ENCODE measurements around the gene LRIT3.
A peak's percentile ranks its signal among the peaks of the same experiment; 100 is the strongest.

The LRIT3 gene

DNA sequence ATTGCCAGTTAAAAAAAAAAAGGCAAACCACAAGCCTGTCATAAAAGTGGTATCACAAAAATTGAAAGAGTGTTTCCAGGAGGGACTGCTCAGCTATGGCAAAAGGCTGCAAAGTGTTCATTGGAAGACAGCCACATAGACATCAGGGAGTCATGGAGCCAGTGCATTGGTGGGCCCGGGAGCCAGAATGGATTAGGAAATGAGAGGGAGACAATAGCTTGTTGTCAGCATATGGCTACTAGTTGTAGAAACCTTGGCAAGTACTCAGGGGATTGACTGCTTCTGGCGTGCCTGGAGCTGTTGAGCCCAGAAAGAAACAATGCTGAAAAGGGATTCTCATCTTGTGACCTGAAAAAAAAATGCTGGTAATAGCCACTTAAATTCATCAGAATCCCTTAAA lies 27.3 kb upstream of the LRIT3 start:
- 100% methylated on average over 1 of the region's 2 CpGs for WGBS (ENCODE audit: insufficient coverage)
- ChIA-PET POLR2A (no interaction called here), CTCF (interaction anchor here (1.1 to 1.5 kb wide), 2 partner anchors 156 to 261 kb away, joined by 3 read pairs; partner anchors contain the start of gene MCUB)
- H3K9me3 ChIP-seq (ENCODE audit: control extremely low read depth in 1 of 5, control insufficient read depth in 4 of 5, insufficient read depth in 2 of 5, low read depth in 1 of 5, low read length in 4 of 5): no peaks in the 10 kb centered on the region
- H3K36me3 ChIP-seq (ENCODE audit: control insufficient read depth in 4 of 4, insufficient read depth in 4 of 4, low read length in 3 of 4): peaks cover 6 to 58% (median 41%) of the 10 kb centered on the region in 4 experiments
- DNase-seq: no peak
- no peak overlapping the region for H3K27ac ChIP-seq (ENCODE audit: insufficient read depth in 1 of 2, low read depth in 1 of 2, low read length in 2 of 2, poor library complexity in 1 of 2, severe bottlenecking in 2 of 2)
- H3K27me3 ChIP-seq (replicated peaks in 2 of 5; ENCODE audit: control insufficient read depth in 4 of 5, insufficient read depth in 5 of 5, low read length in 4 of 5): no peaks in the 10 kb centered on the region
- no peak overlapping the region for H3K4me3 ChIP-seq (ENCODE audit: control insufficient read depth in 1 of 7, extremely low read depth in 1 of 7, insufficient read depth in 4 of 7, low read depth in 2 of 7, low read length in 6 of 7)
- peaks cover 3 to 13% (median 7%) of the 10 kb centered on the region in 4 experiments for H3K4me1 ChIP-seq (ENCODE audit: control extremely low read depth in 1 of 4, control insufficient read depth in 4 of 4, insufficient read depth in 4 of 4, low read length in 3 of 4)

DNA sequence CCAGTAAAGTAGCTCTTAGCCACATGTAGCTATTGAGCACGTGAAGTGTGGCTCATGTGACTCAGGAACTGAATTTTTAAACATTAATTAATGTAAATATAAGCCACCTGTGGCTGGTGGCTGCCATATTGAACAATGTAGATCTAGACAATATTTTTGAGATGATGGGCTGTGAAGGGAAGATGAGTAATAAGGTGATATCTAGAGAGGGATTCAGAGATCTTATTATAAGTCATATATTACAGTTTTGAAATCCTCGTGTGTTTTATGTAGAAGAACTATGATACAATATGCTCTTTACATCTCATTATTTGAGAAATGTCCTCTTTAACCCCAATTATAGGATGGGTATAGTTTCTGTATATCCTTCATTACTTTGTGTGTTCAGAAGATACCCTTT lies 26.7 kb upstream of the LRIT3 start:
- ChIA-PET POLR2A (no interaction called here), CTCF (interaction anchor here (1.5 kb wide), 1 partner anchor 155 kb away, joined by 3 read pairs; no protein-coding TSS in a partner anchor)
- Histone ChIP-seq H3K27ac (ENCODE audit: insufficient read depth in 1 of 2, low read depth in 1 of 2, low read length in 2 of 2, poor library complexity in 1 of 2, severe bottlenecking in 2 of 2) (no peak overlapping the region), H3K36me3 (ENCODE audit: control insufficient read depth in 4 of 4, insufficient read depth in 4 of 4, low read length in 3 of 4) (peaks cover 6 to 60% (median 41%) of the 10 kb centered on the region in 4 experiments), H3K4me1 (ENCODE audit: control extremely low read depth in 1 of 4, control insufficient read depth in 4 of 4, insufficient read depth in 4 of 4, low read length in 3 of 4) (peaks cover 3 to 10% (median 7%) of the 10 kb centered on the region in 4 experiments), H3K27me3 (replicated peaks in 2 of 5; ENCODE audit: control insufficient read depth in 4 of 5, insufficient read depth in 5 of 5, low read length in 4 of 5) (no peaks in the 10 kb centered on the region), H3K9me3 (ENCODE audit: control extremely low read depth in 1 of 5, control insufficient read depth in 4 of 5, insufficient read depth in 2 of 5, low read depth in 1 of 5, low read length in 4 of 5) (no peaks in the 10 kb centered on the region), H3K4me3 (ENCODE audit: control insufficient read depth in 1 of 7, extremely low read depth in 1 of 7, insufficient read depth in 4 of 7, low read depth in 2 of 7, low read length in 6 of 7) (no peak overlapping the region)
- WGBS (ENCODE audit: insufficient coverage): no CpG with 5 or more reads among the region's 2 CpGs
- no peak for DNase-seq

DNA sequence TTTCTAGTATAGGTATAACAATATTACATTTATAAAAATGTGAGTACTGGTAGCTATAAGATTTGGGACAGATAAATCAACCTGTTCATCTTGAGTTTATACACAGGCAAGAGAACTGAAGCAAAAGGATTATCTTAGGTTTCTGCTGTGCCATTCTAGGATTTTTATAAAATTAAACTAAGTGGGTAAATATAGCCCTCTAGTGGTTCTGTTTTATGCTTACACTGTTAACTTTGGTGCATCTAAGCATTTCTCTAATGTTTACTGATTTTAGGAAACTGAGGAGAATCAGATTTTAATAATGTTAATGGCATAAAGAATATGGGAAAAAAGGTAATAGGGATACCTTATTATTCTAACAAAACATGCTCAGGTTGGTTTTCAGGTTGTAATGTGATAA lies 21.2 kb upstream of the LRIT3 start:
- DNase-seq: peak; percentile 31 to 56 (median 54)
- H3K27me3 ChIP-seq (replicated peaks in 2 of 5; ENCODE audit: control insufficient read depth in 4 of 5, insufficient read depth in 5 of 5, low read length in 4 of 5): no peaks in the 10 kb centered on the region
- peaks cover 6 to 30% (median 22%) of the 10 kb centered on the region in 4 experiments for H3K36me3 ChIP-seq (ENCODE audit: control insufficient read depth in 4 of 4, insufficient read depth in 4 of 4, low read length in 3 of 4)
- no peak overlapping the region for H3K27ac ChIP-seq (ENCODE audit: insufficient read depth in 1 of 2, low read depth in 1 of 2, low read length in 2 of 2, poor library complexity in 1 of 2, severe bottlenecking in 2 of 2)
- H3K4me3 ChIP-seq (ENCODE audit: control insufficient read depth in 1 of 7, extremely low read depth in 1 of 7, insufficient read depth in 4 of 7, low read depth in 2 of 7, low read length in 6 of 7): no peak overlapping the region
- POLR2A ChIA-PET: interaction anchor here (0.7 kb wide), 1 partner anchor 1071 kb away, joined by 3 read pairs; no protein-coding TSS in a partner anchor
- CTCF ChIA-PET: interaction anchor here (0.7 to 4.9 kb wide), 15 partner anchors 9 to 406 kb away, joined by 3 to 33 read pairs (median 6); partner anchors contain the start of genes CASP6, GAR1, PLA2G12A and SEC24B
- H3K9me3 ChIP-seq (ENCODE audit: control extremely low read depth in 1 of 5, control insufficient read depth in 4 of 5, insufficient read depth in 2 of 5, low read depth in 1 of 5, low read length in 4 of 5): no peaks in the 10 kb centered on the region
- H3K4me1 ChIP-seq (ENCODE audit: control extremely low read depth in 1 of 4, control insufficient read depth in 4 of 4, insufficient read depth in 4 of 4, low read length in 3 of 4): no peaks in the 10 kb centered on the region

DNA sequence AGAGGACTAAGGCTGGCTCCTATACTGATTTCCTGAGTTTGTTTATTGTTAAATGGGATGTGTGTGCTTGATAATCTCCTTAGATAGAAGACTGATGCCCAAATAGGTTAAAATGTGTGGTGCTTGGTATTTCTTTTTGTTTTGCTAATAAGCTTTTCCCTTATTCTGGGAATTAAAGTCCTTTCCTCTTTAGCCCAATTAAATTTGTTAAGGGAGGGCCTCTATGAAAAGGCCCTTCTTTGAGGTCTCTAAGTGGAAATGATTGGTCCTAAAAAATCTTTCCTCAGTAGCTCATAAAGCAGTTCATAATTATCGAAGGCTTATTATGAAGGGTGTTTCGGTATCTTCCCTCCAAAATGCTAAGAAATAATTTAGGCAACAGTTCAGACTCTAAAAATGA lies 20.2 kb upstream of the LRIT3 start, which contains the start of gene RRH:
TSS of gene RRH (plus strand) at position 301 of the 400 bp plus-strand sequence. CDS start at position 357, 56 bp downstream.
- CTCF ChIA-PET: interaction anchor here (1.0 to 4.9 kb wide), 11 partner anchors 8 to 407 kb away, joined by 3 to 33 read pairs (median 5); partner anchors contain the start of genes CASP6 and GAR1

DNA sequence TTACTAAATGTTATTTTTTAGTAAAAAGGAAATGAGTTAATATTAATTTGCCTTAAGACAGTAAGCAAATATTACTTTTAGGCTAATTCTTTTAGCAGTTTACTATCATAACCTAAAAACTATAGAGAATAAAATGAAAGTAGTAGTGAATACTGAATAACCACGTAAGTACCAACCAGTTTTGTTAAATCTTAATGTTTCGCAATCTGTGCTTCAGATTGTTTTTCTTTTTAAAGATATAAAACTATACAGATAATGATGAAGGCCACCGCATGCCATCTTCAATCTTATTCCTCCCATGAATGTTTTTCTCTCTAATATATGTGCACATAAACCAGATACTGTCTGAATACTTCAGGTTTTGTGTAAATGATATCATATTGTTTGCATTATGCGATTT lies 14.2 kb upstream of the LRIT3 start:
- no peak overlapping the region for H3K27ac ChIP-seq (ENCODE audit: insufficient read depth in 1 of 2, low read depth in 1 of 2, low read length in 2 of 2, poor library complexity in 1 of 2, severe bottlenecking in 2 of 2)
- peaks cover 0 to 4% (median 0%) of the 10 kb centered on the region in 5 experiments for H3K9me3 ChIP-seq (ENCODE audit: control extremely low read depth in 1 of 5, control insufficient read depth in 4 of 5, insufficient read depth in 2 of 5, low read depth in 1 of 5, low read length in 4 of 5)
- POLR2A ChIA-PET: no interaction called here
- no peak overlapping the region for H3K4me3 ChIP-seq (ENCODE audit: control insufficient read depth in 1 of 7, extremely low read depth in 1 of 7, insufficient read depth in 4 of 7, low read depth in 2 of 7, low read length in 6 of 7)
- no peak for DNase-seq
- H3K36me3 ChIP-seq (ENCODE audit: control insufficient read depth in 4 of 4, insufficient read depth in 4 of 4, low read length in 3 of 4): no peaks in the 10 kb centered on the region
- H3K27me3 ChIP-seq (replicated peaks in 2 of 5; ENCODE audit: control insufficient read depth in 4 of 5, insufficient read depth in 5 of 5, low read length in 4 of 5): no peaks in the 10 kb centered on the region
- H3K4me1 ChIP-seq (ENCODE audit: control extremely low read depth in 1 of 4, control insufficient read depth in 4 of 4, insufficient read depth in 4 of 4, low read length in 3 of 4): no peaks in the 10 kb centered on the region
- CTCF ChIA-PET: no interaction called here
- WGBS (ENCODE audit: insufficient coverage): no CpG with 5 or more reads among the region's 4 CpGs

More for the DNA sequence above, 20.2 kb upstream of the LRIT3 start, which contains the start of gene RRH:
- no peaks in the 10 kb centered on the region for H3K27me3 ChIP-seq (replicated peaks in 2 of 5; ENCODE audit: control insufficient read depth in 4 of 5, insufficient read depth in 5 of 5, low read length in 4 of 5)
- no peak within 1 kb of the TSS for H3K27ac ChIP-seq (ENCODE audit: insufficient read depth in 1 of 2, low read depth in 1 of 2, low read length in 2 of 2, poor library complexity in 1 of 2, severe bottlenecking in 2 of 2)
- H3K36me3 ChIP-seq (ENCODE audit: control insufficient read depth in 4 of 4, insufficient read depth in 4 of 4, low read length in 3 of 4): peaks cover 6 to 26% (median 18%) of the 10 kb centered on the region in 4 experiments
- POLR2A ChIA-PET: interaction anchor here (0.7 kb wide), 1 partner anchor 1072 kb away, joined by 3 read pairs; no protein-coding TSS in a partner anchor
- 100% methylated on average over 2 of the region's 2 CpGs for WGBS (ENCODE audit: insufficient coverage)
- H3K9me3 ChIP-seq (ENCODE audit: control extremely low read depth in 1 of 5, control insufficient read depth in 4 of 5, insufficient read depth in 2 of 5, low read depth in 1 of 5, low read length in 4 of 5): no peaks in the 10 kb centered on the region
- H3K4me1 ChIP-seq (ENCODE audit: control extremely low read depth in 1 of 4, control insufficient read depth in 4 of 4, insufficient read depth in 4 of 4, low read length in 3 of 4): no peaks in the 10 kb centered on the region
- no peak for DNase-seq
- H3K4me3 ChIP-seq (ENCODE audit: control insufficient read depth in 1 of 7, extremely low read depth in 1 of 7, insufficient read depth in 4 of 7, low read depth in 2 of 7, low read length in 6 of 7): no peak within 1 kb of the TSS

DNA sequence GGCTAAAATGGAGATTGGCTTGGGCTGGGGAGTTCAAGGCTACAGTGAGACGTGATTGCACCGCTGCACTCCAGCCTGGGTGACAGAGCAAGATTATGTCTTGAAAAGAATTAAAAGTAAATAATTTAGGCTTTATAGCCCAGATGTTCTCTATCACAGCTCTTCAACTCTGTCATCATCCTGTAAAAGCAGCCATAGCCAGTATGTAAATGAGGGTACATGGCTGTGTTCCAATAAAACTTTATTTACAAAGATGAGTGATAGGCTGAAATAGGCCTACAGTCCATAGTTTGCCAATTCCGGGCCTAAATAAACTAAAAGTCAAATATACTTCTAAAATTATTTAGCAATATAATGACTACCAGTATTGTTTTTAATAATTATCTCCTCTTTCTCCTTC lies 10.9 kb upstream of the LRIT3 start:
- Histone ChIP-seq H3K4me1 (ENCODE audit: control extremely low read depth in 1 of 4, control insufficient read depth in 4 of 4, insufficient read depth in 4 of 4, low read length in 3 of 4) (no peaks in the 10 kb centered on the region), H3K4me3 (ENCODE audit: control insufficient read depth in 1 of 7, extremely low read depth in 1 of 7, insufficient read depth in 4 of 7, low read depth in 2 of 7, low read length in 6 of 7) (no peak overlapping the region), H3K9me3 (ENCODE audit: control extremely low read depth in 1 of 5, control insufficient read depth in 4 of 5, insufficient read depth in 2 of 5, low read depth in 1 of 5, low read length in 4 of 5) (peaks cover 0 to 4% (median 0%) of the 10 kb centered on the region in 5 experiments), H3K27me3 (replicated peaks in 2 of 5; ENCODE audit: control insufficient read depth in 4 of 5, insufficient read depth in 5 of 5, low read length in 4 of 5) (no peaks in the 10 kb centered on the region), H3K36me3 (ENCODE audit: control insufficient read depth in 4 of 4, insufficient read depth in 4 of 4, low read length in 3 of 4) (no peaks in the 10 kb centered on the region), H3K27ac (ENCODE audit: insufficient read depth in 1 of 2, low read depth in 1 of 2, low read length in 2 of 2, poor library complexity in 1 of 2, severe bottlenecking in 2 of 2) (no peak overlapping the region)
- POLR2A ChIA-PET: no interaction called here
- CTCF ChIA-PET: no interaction called here
- WGBS (ENCODE audit: insufficient coverage): no CpG with 5 or more reads among the region's 3 CpGs
- DNase-seq: no peak

DNA sequence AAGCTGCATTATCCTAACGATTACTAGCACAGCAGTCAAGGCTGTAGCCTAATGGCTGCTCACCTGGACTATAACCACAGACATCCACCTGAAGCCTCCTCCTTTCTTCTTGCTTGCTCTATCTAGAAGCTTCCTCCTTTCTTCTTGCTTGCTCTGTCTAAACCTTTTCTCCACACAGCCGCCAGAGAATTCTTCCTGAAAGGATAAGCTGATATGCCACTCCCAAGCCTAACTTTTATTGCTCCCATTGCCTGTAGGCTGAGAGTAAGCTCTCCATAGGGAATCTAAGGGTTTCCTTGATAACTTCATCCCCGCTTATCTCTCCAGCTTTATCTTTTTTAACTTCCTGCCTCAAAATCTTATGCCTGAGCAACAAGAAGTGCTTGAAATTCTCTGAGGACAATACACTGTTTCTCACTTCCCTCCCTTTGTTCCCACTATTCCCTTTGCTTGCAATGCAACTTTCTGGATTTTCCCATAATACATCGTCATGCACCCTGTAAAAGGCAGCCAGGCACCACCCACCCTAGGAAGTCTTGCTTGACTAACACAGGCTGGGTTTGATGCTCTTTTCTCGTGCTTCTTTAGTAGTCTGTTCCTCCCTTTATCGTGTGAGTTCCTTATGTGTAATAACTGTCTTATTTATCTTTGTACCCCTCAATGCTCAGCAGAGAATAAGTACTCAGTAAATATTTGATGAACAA lies 1.4 kb upstream of the LRIT3 start:
- H3K36me3 ChIP-seq (ENCODE audit: control insufficient read depth in 4 of 4, insufficient read depth in 4 of 4, low read length in 3 of 4): no peaks in the 10 kb centered on the region
- peaks cover 0 to 3% (median 0%) of the 10 kb centered on the region in 5 experiments for H3K27me3 ChIP-seq (replicated peaks in 2 of 5; ENCODE audit: control insufficient read depth in 4 of 5, insufficient read depth in 5 of 5, low read length in 4 of 5)
- POLR2A ChIA-PET: no interaction called here
- 67% methylated on average over 5 of the region's 6 CpGs for WGBS (ENCODE audit: insufficient coverage)
- H3K9me3 ChIP-seq (ENCODE audit: control extremely low read depth in 1 of 5, control insufficient read depth in 4 of 5, insufficient read depth in 2 of 5, low read depth in 1 of 5, low read length in 4 of 5): no peaks in the 10 kb centered on the region
- no peaks in the 10 kb centered on the region for H3K4me1 ChIP-seq (ENCODE audit: control extremely low read depth in 1 of 4, control insufficient read depth in 4 of 4, insufficient read depth in 4 of 4, low read length in 3 of 4)
- DNase-seq: no peak
- CTCF ChIA-PET: no interaction called here
- H3K4me3 ChIP-seq (ENCODE audit: control insufficient read depth in 1 of 7, extremely low read depth in 1 of 7, insufficient read depth in 4 of 7, low read depth in 2 of 7, low read length in 6 of 7): no peak overlapping the region
- H3K27ac ChIP-seq (ENCODE audit: insufficient read depth in 1 of 2, low read depth in 1 of 2, low read length in 2 of 2, poor library complexity in 1 of 2, severe bottlenecking in 2 of 2): no peak overlapping the region

All from common myeloid progenitor, CD34-positive (primary cell).